Stomach smooth muscle (tissue), 2 donors: ENCODE results near the gene RNLS.

Experiments used
- H3K27ac ChIP-seq: one replicate; pipeline ENCODE4 v1.7.0; 2013; ENCODE audit warnings: mild to moderate bottlenecking, low read length, inconsistent platforms
- H3K27me3 ChIP-seq, 2 donors: one replicate each; pipeline ENCODE4 v1.7.0; 2013; ENCODE audit warnings: low read length in 2 of 2; ENCODE audit not compliant: insufficient read depth in 2 of 2, control insufficient read depth in 1 of 2
- H3K36me3 ChIP-seq, 2 donors: one replicate each; pipeline ENCODE4 v1.7.0; 2013; ENCODE audit warnings: low read length in 2 of 2; ENCODE audit not compliant: control insufficient read depth in 2 of 2, insufficient read depth in 2 of 2
- H3K4me1 ChIP-seq: one replicate; pipeline ENCODE4 v1.7.0; 2013; ENCODE audit warnings: low read length; ENCODE audit not compliant: control insufficient read depth, insufficient read depth
- H3K4me3 ChIP-seq, 2 donors: one replicate each; pipeline ENCODE4 v1.7.0; 2013; ENCODE audit warnings: low read length in 2 of 2
- H3K9ac ChIP-seq, 2 donors: one replicate each; pipeline ENCODE4 v1.7.0; 2013; ENCODE audit warnings: low read length in 2 of 2, mild to moderate bottlenecking in 1 of 2
- H3K9me3 ChIP-seq, 2 donors: one replicate each; pipeline ENCODE4 v1.7.0; 2013; ENCODE audit warnings: low read length in 2 of 2; ENCODE audit not compliant: control insufficient read depth in 2 of 2
- donor health status: healthy.
- donor health status: Pancreatic carcinoma.

Gene RNLS

GRCh38 chr10:88553116-88553752 lies 29.9 kb downstream of the RNLS start:
- no peaks in the 10 kb centered on the region for H3K36me3 ChIP-seq
- no peaks in the 10 kb centered on the region for H3K4me1 ChIP-seq
- no peaks in the 10 kb centered on the region for H3K9me3 ChIP-seq
- H3K4me3 ChIP-seq, result no peak overlapping the region
- no peaks in the 10 kb centered on the region for H3K27me3 ChIP-seq
- no peak overlapping the region for H3K27ac ChIP-seq
- no peak overlapping the region for H3K9ac ChIP-seq

DNA sequence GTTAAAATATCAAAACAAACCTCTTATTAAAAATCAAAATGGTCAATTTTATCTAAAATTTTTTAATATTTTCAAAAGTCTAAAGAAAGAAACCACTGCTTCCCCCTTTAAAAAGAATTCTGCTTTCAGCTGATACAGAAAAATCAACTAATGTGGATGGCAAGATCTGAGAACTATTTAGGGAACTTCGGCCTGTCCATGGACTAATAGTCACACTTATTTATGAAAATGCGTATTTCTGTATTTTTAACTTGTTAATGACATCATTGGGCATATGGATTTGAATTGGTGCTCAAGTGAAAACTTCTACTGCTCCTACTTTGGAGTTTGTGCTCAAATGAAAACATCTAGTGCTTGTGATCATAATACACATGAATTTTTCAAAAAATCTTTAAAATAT lies 31.9 kb downstream of the RNLS start:
- H3K9me3 ChIP-seq, result no peaks in the 10 kb centered on the region
- H3K27ac ChIP-seq, result no peak overlapping the region
- H3K9ac ChIP-seq, result no peak overlapping the region
- no peaks in the 10 kb centered on the region for H3K36me3 ChIP-seq
- no peak overlapping the region for H3K4me3 ChIP-seq
- H3K4me1 ChIP-seq, result no peaks in the 10 kb centered on the region
- H3K27me3 ChIP-seq, result no peaks in the 10 kb centered on the region

DNA sequence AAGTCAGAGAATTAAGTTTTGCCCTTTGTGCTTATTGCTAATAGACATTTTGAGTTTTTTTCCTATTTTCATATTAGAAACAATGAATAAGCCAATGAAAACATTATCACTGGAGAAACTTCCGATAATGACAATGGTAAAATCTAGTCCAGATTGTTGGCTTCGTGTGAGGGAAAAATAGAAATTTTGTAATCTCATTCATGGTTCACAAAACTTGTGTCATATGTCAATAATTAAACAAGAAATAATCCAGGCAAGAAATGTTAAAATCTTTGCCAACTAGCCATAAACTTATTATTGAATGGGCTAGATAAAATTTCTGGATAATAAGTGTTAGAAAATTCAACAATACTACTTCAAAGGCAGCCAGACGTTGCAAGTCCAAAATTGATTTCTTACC lies 36.6 kb downstream of the RNLS start:
- no peak overlapping the region for H3K9ac ChIP-seq
- no peaks in the 10 kb centered on the region for H3K4me1 ChIP-seq
- H3K27ac ChIP-seq, result no peak overlapping the region
- H3K9me3 ChIP-seq, result no peaks in the 10 kb centered on the region
- no peaks in the 10 kb centered on the region for H3K36me3 ChIP-seq
- no peak overlapping the region for H3K4me3 ChIP-seq
- H3K27me3 ChIP-seq, result no peaks in the 10 kb centered on the region

DNA sequence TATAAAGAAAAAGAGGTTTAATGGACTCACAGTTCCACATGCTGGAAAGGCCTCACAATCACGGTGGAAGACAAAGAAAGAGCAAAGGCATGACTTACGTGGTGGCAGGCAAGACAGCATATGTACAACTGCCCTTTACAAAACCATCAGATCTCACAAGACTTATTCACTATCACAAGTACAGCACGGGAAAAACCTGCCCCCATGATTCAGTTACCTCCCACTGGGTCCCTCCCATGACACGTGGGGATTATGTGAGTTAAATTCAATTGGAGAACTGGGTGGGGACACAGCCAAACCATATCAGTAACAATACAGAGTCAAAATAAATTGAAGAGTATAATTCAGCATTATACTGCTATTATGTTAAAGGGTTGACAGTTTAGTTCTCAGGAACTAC lies 37.8 kb downstream of the RNLS start:
- H3K9me3 ChIP-seq, result no peaks in the 10 kb centered on the region
- no peaks in the 10 kb centered on the region for H3K4me1 ChIP-seq
- no peaks in the 10 kb centered on the region for H3K27me3 ChIP-seq
- H3K36me3 ChIP-seq, result no peaks in the 10 kb centered on the region
- H3K9ac ChIP-seq, result no peak overlapping the region
- H3K4me3 ChIP-seq, result no peak overlapping the region
- H3K27ac ChIP-seq, result no peak overlapping the region

- no peaks in the 10 kb centered on the region for H3K4me1 ChIP-seq
- no peak overlapping the region for H3K9ac ChIP-seq
- H3K9me3 ChIP-seq, result no peaks in the 10 kb centered on the region
- H3K36me3 ChIP-seq, result no peaks in the 10 kb centered on the region
- H3K27ac ChIP-seq, result no peak overlapping the region
- no peaks in the 10 kb centered on the region for H3K27me3 ChIP-seq
- H3K4me3 ChIP-seq, result no peak overlapping the region
Observed at GRCh38 chr10:88544140-88544870, 38.8 kb downstream of the RNLS start.

DNA sequence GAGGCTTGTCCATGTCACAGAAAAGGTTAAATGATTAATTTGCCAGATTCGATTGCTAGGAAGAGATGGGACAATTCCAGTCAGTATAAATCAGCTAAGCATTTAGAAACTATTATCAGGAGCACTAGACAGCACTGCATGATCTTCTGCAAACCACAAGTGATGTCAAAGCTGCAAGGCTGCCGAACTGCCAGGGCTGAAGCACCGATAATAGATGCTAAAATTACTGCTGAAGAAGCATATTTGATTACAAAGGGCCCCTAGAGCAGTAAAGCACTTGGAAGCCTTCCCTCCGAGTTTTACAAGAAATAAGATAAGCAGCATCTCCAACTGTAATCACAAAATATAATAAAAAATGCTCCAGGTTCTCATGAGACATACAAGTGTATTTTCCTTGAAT lies 40.6 kb downstream of the RNLS start:
- no peaks in the 10 kb centered on the region for H3K4me1 ChIP-seq

DNA sequence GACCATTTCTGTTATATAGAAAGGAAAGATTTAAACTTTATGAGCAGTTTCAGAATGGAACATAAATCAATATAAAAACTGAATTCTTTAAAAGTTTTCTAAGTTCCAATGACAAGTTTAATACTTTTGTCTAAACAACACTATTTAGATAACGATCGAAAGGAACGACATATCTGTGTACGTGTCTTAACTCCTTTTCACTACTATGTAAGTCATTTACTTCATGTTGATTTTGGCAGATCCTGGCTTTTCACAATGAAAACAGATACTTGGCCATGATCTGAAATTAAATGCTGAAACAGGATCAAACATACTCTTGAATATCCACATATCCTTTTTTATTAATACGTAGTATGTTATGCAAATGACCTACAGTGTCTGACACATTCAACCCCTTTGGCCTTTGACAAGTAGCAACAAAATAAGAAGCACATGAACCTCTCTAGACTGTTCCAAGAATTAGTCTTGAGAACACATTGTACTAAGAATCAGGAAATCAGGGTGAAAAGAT lies 41.9 kb downstream of the RNLS start:
- no peaks in the 10 kb centered on the region for H3K36me3 ChIP-seq
- H3K4me3 ChIP-seq, result no peak overlapping the region
- no peaks in the 10 kb centered on the region for H3K9me3 ChIP-seq
- no peak overlapping the region for H3K9ac ChIP-seq
- H3K27ac ChIP-seq, result no peak overlapping the region
- H3K27me3 ChIP-seq, result no peaks in the 10 kb centered on the region
- H3K4me1 ChIP-seq, result no peaks in the 10 kb centered on the region

More for the DNA sequence above, 40.6 kb downstream of the RNLS start:
- no peaks in the 10 kb centered on the region for H3K27me3 ChIP-seq
- no peak overlapping the region for H3K27ac ChIP-seq
- H3K4me3 ChIP-seq, result no peak overlapping the region
- H3K36me3 ChIP-seq, result no peaks in the 10 kb centered on the region
- H3K9ac ChIP-seq, result no peak overlapping the region
- H3K9me3 ChIP-seq, result no peaks in the 10 kb centered on the region

DNA sequence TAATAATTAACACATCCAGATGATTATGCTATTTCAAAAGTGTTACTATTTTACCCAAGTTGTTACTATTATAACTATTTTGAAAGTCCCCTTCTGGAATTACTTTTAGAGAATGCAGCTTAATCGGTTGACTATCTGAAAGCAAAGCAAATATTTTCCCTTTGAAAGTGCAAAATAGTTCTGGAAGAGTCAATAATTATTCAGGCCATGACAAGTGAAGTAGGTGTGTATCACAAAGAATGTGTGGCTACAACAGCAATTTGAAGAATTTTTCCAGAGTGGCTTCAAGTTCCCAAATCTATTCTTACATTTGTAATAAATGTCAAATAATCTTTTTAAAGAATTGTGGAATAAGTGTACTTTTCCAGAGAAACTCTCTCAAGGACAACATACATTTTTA lies 42.8 kb downstream of the RNLS start:
- no peaks in the 10 kb centered on the region for H3K36me3 ChIP-seq
- H3K9ac ChIP-seq, result no peak overlapping the region
- H3K9me3 ChIP-seq, result no peaks in the 10 kb centered on the region
- H3K27ac ChIP-seq, result no peak overlapping the region
- H3K27me3 ChIP-seq, result no peaks in the 10 kb centered on the region
- H3K4me1 ChIP-seq, result no peaks in the 10 kb centered on the region
- no peak overlapping the region for H3K4me3 ChIP-seq

GRCh38 chr10:88538048-88538447 lies 45.1 kb downstream of the RNLS start:
- Histone ChIP-seq H3K27ac (no peak overlapping the region), H3K27me3 (no peaks in the 10 kb centered on the region), H3K9ac (no peak overlapping the region), H3K4me1 (no peaks in the 10 kb centered on the region), H3K9me3 (no peaks in the 10 kb centered on the region), H3K4me3 (no peak overlapping the region), H3K36me3 (no peaks in the 10 kb centered on the region)

DNA sequence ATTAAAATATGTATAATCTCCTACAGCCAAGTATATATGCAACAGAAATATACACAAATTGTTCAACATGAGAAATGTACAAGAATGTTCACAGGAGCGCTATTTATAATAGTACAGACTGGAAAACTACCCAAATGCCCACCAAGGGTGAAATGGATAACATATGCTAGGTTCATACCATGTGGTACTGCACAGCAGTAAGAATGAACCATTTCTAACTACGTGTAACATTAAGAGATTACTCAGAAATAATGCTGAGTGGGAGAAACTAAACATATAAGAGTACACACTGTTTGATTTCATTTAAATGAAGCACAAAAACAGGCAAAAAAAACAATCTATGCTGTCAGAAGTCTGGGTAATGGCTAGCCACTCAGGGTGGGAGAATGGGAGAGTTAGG lies 45.8 kb downstream of the RNLS start:
- no peaks in the 10 kb centered on the region for H3K27me3 ChIP-seq
- H3K36me3 ChIP-seq, result no peaks in the 10 kb centered on the region
- H3K4me1 ChIP-seq, result no peaks in the 10 kb centered on the region
- H3K9me3 ChIP-seq, result no peaks in the 10 kb centered on the region
- no peak overlapping the region for H3K4me3 ChIP-seq
- H3K27ac ChIP-seq, result no peak overlapping the region
- no peak overlapping the region for H3K9ac ChIP-seq

DNA sequence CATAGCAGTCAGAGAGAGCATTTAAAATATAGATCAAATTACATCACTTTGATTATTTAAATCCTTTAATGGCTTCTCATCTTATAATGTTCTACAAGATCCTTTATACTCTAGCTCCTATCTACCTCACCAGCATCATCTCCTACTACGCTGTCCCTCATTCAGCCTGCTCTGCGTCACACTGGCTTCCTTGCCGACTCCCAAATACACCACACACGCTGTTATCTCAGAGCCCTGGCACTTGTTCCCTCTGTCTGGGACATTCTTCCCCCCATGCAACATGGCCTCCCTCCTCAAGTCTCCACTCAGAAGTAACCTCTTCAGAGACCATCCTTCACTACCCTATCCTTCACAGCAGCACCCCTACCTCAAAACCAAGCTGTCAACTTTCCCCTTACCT lies 46.7 kb downstream of the RNLS start:
- H3K9ac ChIP-seq, result no peak overlapping the region

More for the DNA sequence above, 46.7 kb downstream of the RNLS start:
- Histone ChIP-seq H3K27ac (no peak overlapping the region), H3K9me3 (no peaks in the 10 kb centered on the region), H3K36me3 (no peaks in the 10 kb centered on the region), H3K4me3 (no peak overlapping the region), H3K27me3 (no peaks in the 10 kb centered on the region), H3K4me1 (no peaks in the 10 kb centered on the region)
